Stimulated activated CD8-positive, alpha-beta memory T cell treated with anti-CD3 and anti-CD28 coated beads, Interleukin-4, amount 100 ng/mL, for 24 hours (primary cell): ENCODE data around the gene OR1I1.

Experiments used
- DNase-seq: peaks from one replicate; pipeline ENCODE4 v3.0.0-alpha.2; 2020; ENCODE audit warnings: low read depth

OR1I1 gene

GRCh38 chr19:15118789-15119494, 36.9 kb downstream of the OR1I1 start:
- DNase-seq = no peak

DNA sequence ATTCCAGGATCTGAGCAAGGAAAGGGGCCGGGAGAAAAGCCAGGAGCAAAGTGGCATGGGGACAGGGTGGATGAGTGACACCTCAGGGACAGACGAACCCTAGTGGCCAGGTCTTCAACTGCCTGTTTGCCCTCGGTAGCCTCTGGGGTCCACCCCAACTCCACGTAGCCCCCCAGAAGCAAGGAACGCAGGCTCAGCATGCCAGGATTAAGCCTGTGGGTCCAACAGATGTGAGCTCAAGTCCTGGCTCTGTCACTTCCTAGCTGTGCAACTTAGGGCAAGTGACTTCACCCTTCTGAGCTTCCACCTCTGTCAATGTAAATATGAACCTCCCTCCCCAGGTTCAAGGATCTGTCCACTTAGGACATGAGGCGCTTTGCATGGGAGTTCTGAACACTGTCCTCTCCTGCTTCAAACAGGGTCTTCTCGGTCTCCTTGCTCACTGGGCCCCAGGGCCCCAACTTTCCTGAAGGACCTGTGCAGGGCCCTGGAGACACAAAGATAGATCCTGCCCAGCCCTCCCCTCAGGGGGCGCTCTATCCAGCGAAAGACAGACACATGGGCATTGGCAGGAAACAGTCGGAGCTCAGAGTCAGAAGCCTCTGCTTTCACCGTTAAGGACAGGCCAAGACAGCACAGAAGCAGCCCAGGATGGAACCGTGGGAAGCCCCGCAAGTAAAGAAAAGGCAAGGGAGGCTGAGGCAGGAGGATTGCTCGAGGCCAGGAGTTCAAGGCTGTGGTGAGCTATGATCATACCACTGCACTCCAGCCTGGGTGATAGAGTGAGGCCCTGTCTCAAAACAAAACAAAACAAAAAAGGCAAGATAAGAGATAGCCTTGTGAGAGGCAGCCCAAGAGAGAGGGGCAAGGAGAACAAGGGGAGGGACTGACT, 38.4 kb downstream of the OR1I1 start:
- no peak for DNase-seq

DNA sequence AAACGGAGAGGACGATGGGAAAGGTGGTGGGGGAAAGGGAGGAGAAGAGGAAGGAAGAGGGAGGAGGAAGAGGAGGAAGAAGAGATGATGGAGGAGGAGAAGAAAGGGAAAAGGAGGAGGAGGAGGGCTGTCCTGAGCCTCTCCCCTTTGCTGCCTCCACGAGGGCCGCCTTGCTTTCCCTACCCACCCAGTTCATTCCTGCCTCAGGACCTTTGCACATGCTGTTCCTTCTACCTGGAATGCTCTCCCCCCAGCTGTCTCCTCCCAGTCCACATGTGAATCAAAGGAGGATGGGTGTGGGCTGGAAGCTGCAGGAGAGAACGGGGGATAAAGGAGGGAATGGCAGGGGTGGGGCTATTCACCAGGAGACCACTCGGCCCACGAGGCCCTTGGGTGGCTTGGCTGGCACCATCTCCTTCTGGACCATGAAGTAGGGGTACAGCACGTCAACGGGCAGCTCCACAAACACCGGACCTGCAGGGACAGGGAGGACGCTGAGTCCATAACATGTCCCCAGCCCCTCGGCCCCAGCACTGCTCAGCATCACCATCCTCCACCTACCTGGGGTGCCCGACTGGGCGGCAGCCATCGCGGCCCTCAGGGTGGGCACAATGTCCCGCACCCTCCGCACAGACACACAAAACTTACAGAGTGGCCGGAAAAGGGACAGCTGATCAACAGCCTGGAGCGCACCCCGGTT, 40.5 kb downstream of the OR1I1 start:
- DNase-seq = no peak

- no peak for DNase-seq
Observed at GRCh38 chr19:15123031-15123890, 41.2 kb downstream of the OR1I1 start.

GRCh38 chr19:15123900-15124299, 41.9 kb downstream of the OR1I1 start:
- no peak for DNase-seq

DNA sequence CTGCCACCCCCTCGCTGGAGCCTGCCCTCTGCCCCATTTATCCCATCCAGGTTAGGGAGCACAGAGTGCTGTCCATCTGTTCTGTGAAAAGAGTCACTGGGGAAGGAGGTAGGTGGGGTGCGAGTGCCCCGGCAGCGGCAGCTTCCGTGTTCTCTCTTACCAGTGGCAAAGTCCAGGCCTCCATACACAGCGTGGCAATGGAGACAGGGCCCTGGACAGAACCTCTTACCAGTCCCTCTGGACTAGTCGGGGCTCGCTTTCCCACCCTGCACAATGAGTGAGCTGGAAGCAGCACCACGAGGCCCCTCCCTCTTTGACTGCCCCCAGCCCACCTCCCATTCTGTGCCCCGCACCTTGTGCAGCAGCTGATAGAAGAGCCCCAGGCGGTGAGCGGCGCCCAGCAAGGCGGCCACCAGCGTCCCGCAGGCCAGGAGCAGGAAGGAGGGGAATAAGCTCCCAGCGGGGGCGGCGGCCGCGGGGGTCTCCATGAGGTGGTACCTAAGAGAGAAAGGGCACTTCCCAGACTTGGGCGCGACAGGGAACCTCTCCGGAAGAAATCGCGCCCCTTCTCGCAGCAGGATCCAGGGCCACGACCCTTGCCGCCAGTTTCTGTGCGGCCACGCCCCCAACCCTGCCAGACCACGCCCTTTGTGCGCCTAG, 42.7 kb downstream of the OR1I1 start:
- DNase-seq = no peak

DNA sequence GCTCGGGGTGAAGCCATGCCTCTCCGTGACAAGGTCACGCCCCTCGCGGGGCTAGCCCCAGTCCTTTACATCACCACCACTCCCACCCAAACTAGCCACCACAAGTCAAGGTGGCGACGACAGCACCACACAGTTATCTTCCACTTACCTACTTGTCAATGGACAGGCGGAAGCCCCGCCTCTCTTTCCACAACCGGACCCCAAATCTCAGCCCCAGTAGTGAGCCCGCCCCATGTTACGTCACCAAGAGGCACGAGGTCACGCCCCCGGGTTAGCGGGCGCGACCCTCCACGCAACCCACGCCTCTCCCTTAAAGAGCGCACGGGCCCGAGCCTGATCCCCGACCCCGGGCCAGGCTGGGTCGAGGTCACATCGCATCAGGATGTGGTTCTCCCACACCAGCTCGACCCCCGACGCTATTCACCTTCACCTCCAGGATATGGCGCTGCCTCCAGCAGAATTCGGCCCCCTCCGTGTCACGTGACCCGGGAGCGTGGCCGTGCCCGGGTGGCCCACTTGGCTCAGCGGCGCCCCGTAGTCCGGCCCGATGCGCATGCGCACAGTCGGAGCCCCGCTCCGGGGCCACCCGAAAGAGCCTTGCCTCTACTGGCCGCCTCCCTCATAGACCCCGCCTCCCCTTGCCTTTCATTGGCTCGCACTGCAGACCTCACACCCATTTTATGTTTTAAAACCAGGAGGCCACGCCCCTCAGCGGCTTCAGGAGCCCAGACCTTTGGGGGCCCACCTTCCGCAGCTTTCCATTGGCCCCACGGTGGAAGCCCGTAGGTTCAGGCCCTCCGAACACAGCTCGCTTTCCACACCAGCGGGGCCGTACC, 43.4 kb downstream of the OR1I1 start:
- peak; percentile 98 for DNase-seq

DNA sequence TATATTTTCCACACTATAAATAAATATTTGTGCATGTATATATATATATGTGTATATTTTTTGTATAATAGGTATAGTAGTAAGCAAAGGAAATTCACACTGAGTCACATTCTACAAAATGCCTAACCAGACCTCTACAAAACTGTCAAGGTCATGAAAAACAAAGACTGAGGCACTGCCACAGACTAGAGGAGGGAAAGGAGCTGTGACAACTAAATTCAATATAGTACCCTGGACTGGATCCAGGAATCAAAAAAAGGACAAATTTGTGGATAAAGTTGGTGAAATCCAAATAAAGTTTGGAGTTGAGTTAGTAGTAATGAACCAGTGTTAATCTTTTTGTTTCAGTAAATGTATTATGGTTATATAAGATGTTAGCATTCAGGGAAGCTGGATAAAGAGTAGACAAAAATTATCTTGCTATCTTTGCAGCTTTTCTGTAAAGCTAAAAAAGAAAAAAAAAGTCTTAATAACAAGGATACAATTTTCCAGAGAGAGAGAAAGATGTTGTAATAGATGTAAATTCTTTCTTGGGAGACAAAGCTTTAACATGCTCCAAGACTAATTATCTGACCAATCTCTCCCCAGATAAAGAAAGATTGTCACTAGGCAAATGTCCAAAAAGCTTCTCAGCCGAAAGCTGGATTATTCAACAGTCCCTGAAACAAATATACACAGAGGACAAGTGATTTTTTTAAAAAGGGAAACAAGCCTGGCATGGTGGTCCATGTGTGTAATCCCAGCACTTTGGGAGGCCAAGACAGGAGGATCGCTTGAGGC, 44.3 kb downstream of the OR1I1 start:
- no peak for DNase-seq

DNA sequence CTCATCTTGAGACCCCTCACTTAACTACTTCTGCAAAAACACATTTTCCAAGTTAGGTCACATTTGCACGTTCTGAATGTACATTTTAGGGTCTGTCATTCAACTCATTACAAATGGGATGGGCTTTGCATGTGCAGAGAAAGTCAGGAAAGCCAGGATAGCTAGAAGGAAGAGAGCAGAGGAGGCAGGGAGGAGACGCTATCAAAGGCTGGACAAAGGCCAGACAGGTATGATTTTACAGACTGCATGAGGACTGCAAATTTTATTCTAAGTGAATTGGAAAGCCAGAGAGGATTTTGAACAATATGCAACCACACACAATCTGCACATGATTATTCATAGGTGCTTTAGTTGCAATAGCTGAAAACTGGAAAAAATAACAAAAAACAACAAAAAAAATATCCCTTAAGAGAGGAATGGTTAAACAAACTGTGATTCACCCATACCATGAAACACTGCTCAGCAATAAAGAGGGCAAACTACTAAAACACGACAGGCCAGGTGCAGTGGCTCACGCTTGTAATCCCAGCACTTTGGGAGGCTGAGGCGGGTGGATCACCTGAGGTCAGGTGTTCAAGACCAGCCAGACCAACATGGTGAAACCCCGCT, 46.3 kb downstream of the OR1I1 start:
- DNase-seq = no peak

DNA sequence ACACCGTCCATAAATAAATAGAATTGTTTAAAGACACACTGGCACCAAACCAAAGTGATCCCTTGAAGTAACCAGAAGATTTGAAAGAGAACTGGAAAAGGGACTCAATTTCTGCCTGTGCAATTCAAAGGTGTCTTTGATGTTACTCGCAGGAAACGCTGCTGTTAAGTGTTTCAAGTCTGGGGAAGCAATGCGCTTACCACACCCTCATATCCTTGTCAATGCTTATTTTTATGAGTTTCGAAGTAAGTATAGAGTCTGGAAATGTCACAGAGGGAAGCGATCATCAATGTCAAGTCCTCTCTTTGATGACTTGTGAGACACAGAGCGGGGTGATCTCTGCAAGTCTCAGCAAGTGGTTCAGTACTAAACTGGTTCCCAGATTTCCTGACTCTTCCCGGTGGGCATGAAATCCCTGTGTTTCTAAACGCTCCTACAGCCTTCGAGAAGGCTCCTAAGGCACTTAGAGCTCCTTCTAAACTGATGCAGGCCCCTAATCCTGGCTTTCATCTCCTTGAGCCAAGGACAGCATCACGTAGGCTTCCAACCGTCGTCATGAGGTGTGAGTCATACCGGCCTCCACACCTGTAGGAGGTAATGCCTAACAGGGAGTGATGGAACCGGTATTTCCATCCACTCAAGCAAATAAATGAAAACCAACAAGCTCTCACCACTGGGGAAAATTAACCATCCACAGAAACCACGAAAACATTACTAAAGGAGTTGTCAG, 48.0 kb downstream of the OR1I1 start:
- DNase-seq = no peak

GRCh38 chr19:15136234-15136954, 54.4 kb downstream of the OR1I1 start:
- DNase-seq = no peak

DNA sequence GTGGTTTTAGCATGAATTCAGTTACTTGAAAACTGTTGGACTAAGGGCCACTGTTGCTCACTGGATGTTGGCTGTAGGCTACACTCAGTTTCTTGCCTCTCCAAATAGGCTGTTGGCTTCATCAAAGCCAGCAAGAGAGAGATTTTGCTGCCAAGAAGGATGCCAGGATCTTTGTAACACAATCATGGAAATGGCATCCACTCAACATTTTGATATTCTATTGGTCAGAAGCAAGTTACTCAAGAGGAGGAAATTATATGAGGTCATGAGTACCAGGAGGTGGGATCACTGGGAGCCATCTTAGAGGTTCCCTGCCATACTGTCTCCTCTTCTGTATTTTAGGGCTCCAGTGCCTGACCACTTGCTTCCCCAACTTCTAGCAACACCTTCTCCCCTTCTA, 55.8 kb downstream of the OR1I1 start:
- no peak for DNase-seq

DNA sequence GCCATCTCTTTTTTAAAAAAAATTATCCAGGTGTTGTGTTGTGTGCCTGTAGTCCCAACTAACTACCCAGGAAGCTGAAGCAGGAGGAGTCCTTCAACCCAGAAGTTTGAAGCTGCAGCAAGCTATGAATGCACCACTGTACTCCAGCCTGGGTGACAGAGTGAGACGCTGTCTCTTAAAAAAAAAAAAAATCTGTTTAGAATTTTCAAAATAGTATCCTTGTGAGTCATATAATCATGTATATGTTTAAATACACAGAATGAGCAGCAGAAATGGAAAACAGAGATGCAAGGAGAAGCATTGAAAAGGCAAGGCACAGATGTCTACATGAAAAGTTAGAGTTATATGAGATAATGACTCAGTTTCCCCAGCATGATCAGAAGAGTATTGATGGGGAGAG, 56.4 kb downstream of the OR1I1 start:
- no peak for DNase-seq

DNA sequence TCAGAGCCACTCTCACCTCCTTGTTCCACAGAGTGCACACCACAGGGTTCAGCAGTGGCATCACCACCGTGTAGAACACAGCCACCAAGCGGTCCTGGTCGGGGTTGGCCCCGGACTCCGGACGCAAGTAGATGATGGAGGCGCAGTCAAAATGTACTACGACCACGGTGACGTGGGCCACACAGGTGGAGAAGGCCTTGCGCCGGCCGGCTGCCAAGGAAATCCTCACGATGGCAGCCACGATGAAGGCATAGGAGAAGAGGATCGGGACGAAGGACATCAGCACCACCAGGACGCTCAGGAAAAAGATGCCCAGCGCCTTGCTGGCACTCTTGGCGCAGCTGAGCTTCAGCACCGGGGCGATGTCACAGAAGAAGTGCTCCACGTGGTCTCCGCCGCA, 59.1 kb downstream of the OR1I1 start:
- DNase-seq = no peak

DNA sequence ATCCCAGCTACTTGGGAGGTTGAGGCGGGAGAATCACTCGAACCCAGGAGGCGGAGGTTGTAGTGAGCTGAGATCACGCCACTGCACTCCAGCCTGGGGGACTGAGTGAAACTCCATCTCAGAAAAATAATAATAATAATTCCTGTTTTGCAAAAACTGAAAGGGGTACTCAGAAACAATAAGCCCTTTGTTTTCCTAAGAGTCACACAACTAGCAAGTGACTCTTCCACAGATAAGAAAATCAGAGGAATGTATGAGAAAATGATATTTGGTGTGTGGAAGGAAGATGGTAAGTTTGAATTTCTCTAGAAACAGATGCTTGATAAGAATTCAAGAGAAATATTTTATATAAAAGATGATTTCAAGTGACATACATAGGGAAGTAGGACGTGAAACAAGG, 60.3 kb downstream of the OR1I1 start:
- DNase-seq = no peak
